GM20431 (cell line): Measurements from ENCODE around the gene AIRE.
"Not testable (repeated sequence)": the region's sequence is repeated elsewhere in the genome, so short reads cannot be mapped to it uniquely, and the experiment has no call there.

Source experiments
- in situ Hi-C: fragments of 300-500 bp; cut with MseI, MboI; formaldehyde crosslinking; loops from one replicate; pipeline ENCODE4 v1.15.0; 2020; ENCODE audit warnings: low sequenced_read_pairs; ENCODE audit not compliant: unreplicated experiment

Gene AIRE

GRCh38 chr21:44285138-44285992 lies at the start of gene AIRE:
AIRE (plus strand) TSS chr21:44285876; CDS start chr21:44286007, 131 bp downstream.
- in situ Hi-C loops: no loop called here

- in situ Hi-C loops: not testable (repeated sequence)
These were observed 45.3 kb upstream of the AIRE start for GRCh38 chr21:44240353-44240752.

GRCh38 chr21:44240842-44241241 lies 44.8 kb upstream of the AIRE start, which contains the start of gene ICOSLG:
ICOSLG (minus strand) TSS chr21:44240943; CDS start chr21:44240817, 126 bp downstream.
- in situ Hi-C loops: not testable (repeated sequence)

GRCh38 chr21:44241281-44241680 lies 44.4 kb upstream of the AIRE start:
- in situ Hi-C loops: not testable (repeated sequence)

GRCh38 chr21:44243980-44244379 lies 41.7 kb upstream of the AIRE start:
- in situ Hi-C loops: not testable (repeated sequence)

GRCh38 chr21:44247904-44248303 lies 37.8 kb upstream of the AIRE start:
- in situ Hi-C loops: not testable (repeated sequence)

- in situ Hi-C loops: not testable (repeated sequence)
These were observed 36.3 kb upstream of the AIRE start for GRCh38 chr21:44249204-44250037.

- in situ Hi-C loops: no loop called here
These were observed 31.6 kb upstream of the AIRE start for GRCh38 chr21:44253832-44254710.

- in situ Hi-C loops: no loop called here
These were observed 30.1 kb upstream of the AIRE start for GRCh38 chr21:44255511-44255981.

- in situ Hi-C loops: no loop called here
These were observed 27.5 kb upstream of the AIRE start for GRCh38 chr21:44258056-44258725.

GRCh38 chr21:44259082-44259705 lies 26.5 kb upstream of the AIRE start:
- in situ Hi-C loops: no loop called here

- in situ Hi-C loops: no loop called here
These were observed 25.6 kb upstream of the AIRE start for GRCh38 chr21:44260066-44260465.

GRCh38 chr21:44260791-44261631 lies 24.7 kb upstream of the AIRE start:
- in situ Hi-C loops: no loop called here

- in situ Hi-C loops: no loop called here
These were observed 23.9 kb upstream of the AIRE start, which contains the start of gene DNMT3L for GRCh38 chr21:44261675-44262295. DNMT3L (minus strand) TSS chr21:44261897; CDS start chr21:44261259, 638 bp downstream.

- in situ Hi-C loops: no loop called here
These were observed 23.2 kb upstream of the AIRE start for GRCh38 chr21:44262338-44263056.

GRCh38 chr21:44263221-44263760 lies 22.4 kb upstream of the AIRE start:
- in situ Hi-C loops: no loop called here

- in situ Hi-C loops: no loop called here
These were observed 21.9 kb upstream of the AIRE start for GRCh38 chr21:44263768-44264167.
